GM12874 (cell line): ENCODE measurements around the gene TRIP13.
A peak's percentile ranks its signal among the peaks of the same experiment; 100 is the strongest.

Source experiments
- TF ChIP-seq, protein P1 (sequence below): IDR thresholded peaks from 2 replicates; pipeline ENCODE4 v1.5.1; 2011; ENCODE audit warnings: low read depth, mild to moderate bottlenecking, control low read depth, low read length, moderate library complexity; ENCODE audit not compliant: insufficient read depth

TRIP13 gene

DNA sequence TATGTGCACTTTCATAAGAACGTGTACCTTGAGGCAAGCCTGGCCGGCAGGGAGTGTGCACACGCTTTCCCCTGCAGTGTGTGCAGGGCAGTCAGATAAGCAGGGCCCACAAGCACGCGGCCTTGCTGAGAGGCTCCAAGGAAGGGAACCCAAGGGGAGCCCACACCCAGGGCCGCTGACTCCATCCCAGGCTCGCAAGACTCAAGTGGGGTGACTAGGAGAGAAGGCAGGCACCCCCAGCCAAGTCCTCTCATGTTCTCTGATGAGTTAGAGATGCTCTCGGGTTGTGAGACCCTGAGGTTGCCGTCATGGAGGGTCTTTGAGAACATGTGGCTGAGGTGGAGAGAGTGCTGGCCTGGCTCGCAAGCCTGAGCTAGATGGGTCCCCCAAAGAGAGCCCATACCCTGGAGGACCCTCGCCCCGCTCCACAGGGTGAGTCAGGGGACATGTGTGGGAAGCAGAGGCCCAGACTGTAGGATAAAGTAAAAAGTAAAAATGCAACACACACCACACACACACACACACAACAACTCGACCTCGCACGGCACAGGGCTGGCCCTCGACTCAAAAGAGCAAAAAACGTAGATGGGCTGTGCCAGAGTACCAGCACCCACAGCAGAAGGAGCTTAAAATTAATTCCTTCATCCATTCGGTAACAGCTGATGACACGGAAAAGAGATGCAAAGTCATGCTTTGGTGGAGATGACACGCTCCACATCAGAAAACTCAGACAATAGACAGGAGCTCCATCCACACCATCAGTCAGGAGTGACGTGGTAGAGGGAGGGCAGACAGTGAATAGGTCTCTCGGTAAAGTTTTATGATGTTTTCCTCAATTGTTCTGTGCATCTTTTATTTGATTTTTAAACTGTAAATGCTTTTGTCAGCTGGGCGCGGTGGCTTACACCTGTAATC is 61.1 kb downstream of the TRIP13 start:
- TF ChIP-seq, protein P1, sequence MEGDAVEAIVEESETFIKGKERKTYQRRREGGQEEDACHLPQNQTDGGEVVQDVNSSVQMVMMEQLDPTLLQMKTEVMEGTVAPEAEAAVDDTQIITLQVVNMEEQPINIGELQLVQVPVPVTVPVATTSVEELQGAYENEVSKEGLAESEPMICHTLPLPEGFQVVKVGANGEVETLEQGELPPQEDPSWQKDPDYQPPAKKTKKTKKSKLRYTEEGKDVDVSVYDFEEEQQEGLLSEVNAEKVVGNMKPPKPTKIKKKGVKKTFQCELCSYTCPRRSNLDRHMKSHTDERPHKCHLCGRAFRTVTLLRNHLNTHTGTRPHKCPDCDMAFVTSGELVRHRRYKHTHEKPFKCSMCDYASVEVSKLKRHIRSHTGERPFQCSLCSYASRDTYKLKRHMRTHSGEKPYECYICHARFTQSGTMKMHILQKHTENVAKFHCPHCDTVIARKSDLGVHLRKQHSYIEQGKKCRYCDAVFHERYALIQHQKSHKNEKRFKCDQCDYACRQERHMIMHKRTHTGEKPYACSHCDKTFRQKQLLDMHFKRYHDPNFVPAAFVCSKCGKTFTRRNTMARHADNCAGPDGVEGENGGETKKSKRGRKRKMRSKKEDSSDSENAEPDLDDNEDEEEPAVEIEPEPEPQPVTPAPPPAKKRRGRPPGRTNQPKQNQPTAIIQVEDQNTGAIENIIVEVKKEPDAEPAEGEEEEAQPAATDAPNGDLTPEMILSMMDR = no peak

GRCh38 chr5:955886-956761 is 63.4 kb downstream of the TRIP13 start:
- TF ChIP-seq, protein P1 = no peak

DNA sequence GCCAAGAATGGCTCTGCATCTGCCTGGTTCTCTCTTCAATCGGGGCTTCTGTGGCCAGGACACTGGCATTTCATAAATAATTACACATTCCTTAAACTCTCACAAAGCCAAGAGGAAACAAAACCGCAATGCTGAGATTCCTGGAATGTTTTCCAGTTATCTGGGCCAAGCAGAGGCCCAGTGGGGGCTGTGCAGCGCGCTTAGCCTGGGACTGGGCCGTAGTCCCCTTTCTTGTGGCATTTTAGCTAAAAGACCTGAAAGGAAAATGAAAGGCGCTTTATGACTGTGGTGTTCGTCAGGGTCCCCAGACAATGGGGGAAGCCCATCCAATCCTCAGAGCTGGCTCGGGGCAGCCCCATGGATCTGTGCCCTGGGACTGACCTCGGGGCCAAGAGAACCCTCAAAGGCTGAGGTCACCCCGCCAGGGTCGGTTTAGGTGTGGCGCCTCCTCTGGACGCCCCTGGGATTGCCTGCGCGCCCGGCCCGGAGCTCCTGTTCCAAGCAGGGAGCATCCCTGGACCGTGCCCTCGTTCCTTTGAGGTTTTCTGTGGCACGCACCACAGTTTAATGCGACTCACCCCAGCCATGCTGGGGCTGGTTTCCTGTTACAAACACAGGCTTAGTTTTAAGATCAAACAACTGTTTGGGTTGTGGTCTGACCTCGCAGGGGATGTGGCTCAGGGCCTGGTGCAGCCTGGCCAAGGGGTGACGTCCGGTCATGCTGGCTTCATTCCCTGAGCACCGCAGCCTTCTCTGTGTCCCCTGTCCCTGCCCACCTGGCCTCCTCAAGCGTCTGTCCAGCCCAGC is 64.5 kb downstream of the TRIP13 start:
- TF ChIP-seq, protein P1 = peak; percentile 55

DNA sequence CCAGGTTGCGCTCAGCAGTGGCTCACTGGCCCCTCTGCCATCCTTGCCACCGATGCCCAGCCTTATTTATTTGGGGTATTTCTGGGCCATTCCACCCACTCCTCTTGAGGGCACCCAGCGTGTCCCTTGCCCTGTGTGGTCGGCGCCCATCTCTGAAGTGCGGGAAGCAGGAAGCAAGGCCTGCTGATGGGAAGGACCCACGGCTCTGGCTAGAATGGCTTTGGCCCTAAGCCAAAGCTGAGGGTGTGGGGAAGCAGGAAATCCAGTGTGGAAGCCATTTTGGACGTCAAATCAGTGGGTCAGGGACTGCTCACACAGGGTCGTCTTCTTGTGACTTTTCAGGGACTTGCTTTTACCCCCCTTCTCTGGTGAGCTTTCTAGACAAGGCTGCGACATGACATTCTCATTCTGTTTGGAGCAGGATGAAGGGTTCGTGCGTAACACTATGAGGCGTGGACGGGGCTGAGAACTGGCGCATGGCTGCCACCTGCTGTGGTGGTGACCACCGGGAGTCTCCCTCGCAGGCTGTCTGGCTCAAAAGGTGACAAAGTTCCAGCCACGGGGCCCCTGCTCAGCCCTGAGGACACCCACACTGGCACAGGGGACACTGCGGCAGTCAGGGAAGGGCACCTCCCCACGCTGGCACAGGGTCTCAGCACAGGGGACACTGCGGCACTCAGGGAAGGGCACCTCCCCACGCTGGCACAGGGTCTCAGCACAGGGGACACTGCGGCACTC is 65.2 kb downstream of the TRIP13 start:
- TF ChIP-seq, protein P1 = no peak

DNA sequence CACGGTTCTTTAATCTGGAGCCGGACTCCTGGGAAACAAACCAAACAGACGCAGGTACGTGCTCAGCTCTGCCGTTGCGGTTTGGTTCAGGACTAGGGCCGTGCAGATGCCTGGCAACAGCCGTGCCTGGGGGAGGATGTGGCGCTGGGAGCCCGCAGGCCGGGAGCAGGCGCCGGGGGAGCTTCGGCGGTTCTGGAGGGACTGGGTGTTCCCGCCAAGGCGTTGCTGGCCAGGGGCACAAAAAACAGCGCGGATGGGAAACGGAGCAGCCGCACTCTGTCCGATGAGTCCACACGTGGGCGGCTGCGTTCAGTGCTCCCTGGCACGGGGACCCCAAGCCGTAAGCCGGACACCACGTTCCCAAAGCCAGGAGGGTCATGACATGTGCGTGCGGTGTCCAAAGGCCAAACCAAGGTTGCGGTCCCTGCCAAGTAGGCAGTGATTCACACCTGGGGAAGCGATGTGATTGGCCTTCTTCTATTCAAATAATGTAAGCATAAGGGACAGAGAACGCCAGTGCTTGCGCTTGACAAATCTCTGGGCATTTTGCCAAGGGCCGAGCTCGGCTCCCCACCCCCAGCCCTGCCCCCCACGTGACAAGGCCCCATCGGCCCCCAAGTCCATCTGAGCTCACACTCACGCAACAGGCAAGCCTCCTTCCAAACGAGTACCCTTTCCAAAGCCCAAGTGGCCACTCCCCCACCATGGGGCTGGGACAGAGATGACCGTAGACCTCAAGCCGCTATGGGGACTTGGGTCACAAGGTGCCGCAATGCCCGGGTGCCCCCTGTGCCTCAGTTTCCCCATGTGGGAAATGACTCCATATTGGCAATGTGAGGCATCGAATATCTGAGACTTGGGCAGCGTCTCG is 66.3 kb downstream of the TRIP13 start:
- TF ChIP-seq, protein P1 = no peak
